ENCODE data around the gene POLR3GL. TPM values are rescaled to one million over a fixed set of nuclear protein-coding genes. Genes with fewer than 3 reads are reported as not detected.

POLR3GL gene
- total RNA-seq, 4 donors from 2014 or later, result 7.3 to 16.7 (median 11.9) TPM

GRCh38 chr1:145979746-145980456 is 15.4 kb downstream of the POLR3GL start:
- peak in 1 of 2 donors; percentile 72 for DNase-seq (ENCODE audit: low spot score in 2 of 2)
- no peaks in the 10 kb centered on the region for H3K9me3 ChIP-seq
- peaks cover 76% of the 10 kb centered on the region for H3K4me1 ChIP-seq
- peak in 1 of 2 donors; percentile 30 for TF ChIP-seq POLR2A (IDR thresholded peaks at IDR 0.05)
- TF ChIP-seq POLR2AphosphoS5 (IDR thresholded peaks at IDR 0.05), result no peak
- H3K27ac ChIP-seq, result peak overlapping the region; percentile 95
- H3K27me3 ChIP-seq, result no peaks in the 10 kb centered on the region
- H3K4me3 ChIP-seq, result peak overlapping the region; percentile 15
- 30% methylated on average over 7 of the region's 7 CpGs for WGBS
- H3K36me3 ChIP-seq, result no peaks in the 10 kb centered on the region

- no peak for TF ChIP-seq POLR2AphosphoS5 (IDR thresholded peaks at IDR 0.05)
- no peak for TF ChIP-seq CTCF (IDR thresholded peaks at IDR 0.05)
- no peak for TF ChIP-seq EP300 (IDR thresholded peaks at IDR 0.05)
- no peak for TF ChIP-seq POLR2A (IDR thresholded peaks at IDR 0.05)
- H3K4me1 ChIP-seq, result peaks cover 83% of the 10 kb centered on the region
- H3K4me3 ChIP-seq, result no peak overlapping the region
- H3K36me3 ChIP-seq, result no peaks in the 10 kb centered on the region
- H3K27ac ChIP-seq, result peak overlapping the region; percentile 95
- WGBS, result 81% methylated on average over 1 of the region's 1 CpG
- no peaks in the 10 kb centered on the region for H3K9me3 ChIP-seq
- DNase-seq (ENCODE audit: low spot score in 2 of 2), result peak in 1 of 2 donors; percentile 60
- H3K27me3 ChIP-seq, result no peaks in the 10 kb centered on the region
These were observed 16.0 kb downstream of the POLR3GL start for GRCh38 chr1:145980457-145980994.

- Histone ChIP-seq H3K36me3 (no peaks in the 10 kb centered on the region), H3K27ac (peak overlapping the region; percentile 30), H3K27me3 (no peaks in the 10 kb centered on the region), H3K9me3 (no peaks in the 10 kb centered on the region), H3K4me3 (no peak overlapping the region), H3K4me1 (peaks cover 91% of the 10 kb centered on the region)
- DNase-seq (ENCODE audit: low spot score in 2 of 2), result peak in 1 of 2 donors; percentile 56
- no peak for TF ChIP-seq POLR2AphosphoS5 (IDR thresholded peaks at IDR 0.05)
- no peak for TF ChIP-seq POLR2A (IDR thresholded peaks at IDR 0.05)
- TF ChIP-seq EP300 (IDR thresholded peaks at IDR 0.05), result no peak
- TF ChIP-seq CTCF (IDR thresholded peaks at IDR 0.05), result no peak
- 49% methylated on average over 6 of the region's 6 CpGs for WGBS
These were observed 17.7 kb downstream of the POLR3GL start for GRCh38 chr1:145982010-145982723.

GRCh38 chr1:145983206-145983675 is 18.8 kb downstream of the POLR3GL start:
- Histone ChIP-seq H3K4me3 (no peak overlapping the region), H3K27ac (peak overlapping the region; percentile 30), H3K4me1 (peaks cover 80% of the 10 kb centered on the region), H3K36me3 (no peaks in the 10 kb centered on the region), H3K9me3 (no peaks in the 10 kb centered on the region), H3K27me3 (no peaks in the 10 kb centered on the region)
- TF ChIP-seq CTCF (IDR thresholded peaks at IDR 0.05), result no peak
- no peak for TF ChIP-seq EP300 (IDR thresholded peaks at IDR 0.05)
- TF ChIP-seq POLR2A (IDR thresholded peaks at IDR 0.05), result no peak
- no peak for TF ChIP-seq POLR2AphosphoS5 (IDR thresholded peaks at IDR 0.05)
- DNase-seq (ENCODE audit: low spot score in 2 of 2), result peak in 1 of 2 donors; percentile 59
- 39% methylated on average over 1 of the region's 1 CpG for WGBS

GRCh38 chr1:145983960-145984830 is 19.7 kb downstream of the POLR3GL start:
- no peaks in the 10 kb centered on the region for H3K9me3 ChIP-seq
- 89% methylated on average over 12 of the region's 12 CpGs for WGBS
- H3K4me3 ChIP-seq, result no peak overlapping the region
- no peaks in the 10 kb centered on the region for H3K27me3 ChIP-seq
- H3K36me3 ChIP-seq, result no peaks in the 10 kb centered on the region
- H3K4me1 ChIP-seq, result peaks cover 70% of the 10 kb centered on the region
- peak overlapping the region; percentile 81 for H3K27ac ChIP-seq
- peak in 1 of 2 donors; percentile 46 for DNase-seq (ENCODE audit: low spot score in 2 of 2)
- TF ChIP-seq POLR2A (IDR thresholded peaks at IDR 0.05) (no peak), POLR2AphosphoS5 (IDR thresholded peaks at IDR 0.05) (no peak), EP300 (IDR thresholded peaks at IDR 0.05) (no peak), CTCF (IDR thresholded peaks at IDR 0.05) (no peak)
